HG02642 (cell line): ENCODE data around the gene SPHKAP.
"Not testable (repeated sequence)": the region's sequence is repeated elsewhere in the genome, so short reads cannot be mapped to it uniquely, and the experiment has no call there.

ENCODE experiments used
- ATAC-seq: cut with Tn5 transposase; IDR thresholded peaks from one replicate; pipeline ENCODE4 v1.9.1; 2021; ENCODE audit warnings: mild to moderate bottlenecking; ENCODE audit not compliant: unreplicated experiment, poor library complexity

SPHKAP gene

DNA sequence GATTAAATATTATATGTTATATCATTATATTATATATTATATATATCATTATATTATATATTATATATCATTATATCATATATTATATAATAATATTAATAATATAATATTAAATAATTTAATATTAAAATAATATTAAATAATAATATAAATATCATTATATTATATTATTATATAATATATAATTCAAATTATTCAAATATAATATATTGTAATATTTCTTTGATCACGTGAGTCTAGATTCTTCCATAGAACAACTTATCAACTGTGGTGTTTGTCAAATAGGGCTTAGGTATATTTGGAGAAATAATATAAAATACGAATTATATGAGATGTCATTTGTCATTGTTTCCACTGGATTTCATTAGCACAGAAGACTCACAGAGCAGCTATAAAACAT is 77.3 kb downstream of the SPHKAP start:
- no peak for ATAC-seq

DNA sequence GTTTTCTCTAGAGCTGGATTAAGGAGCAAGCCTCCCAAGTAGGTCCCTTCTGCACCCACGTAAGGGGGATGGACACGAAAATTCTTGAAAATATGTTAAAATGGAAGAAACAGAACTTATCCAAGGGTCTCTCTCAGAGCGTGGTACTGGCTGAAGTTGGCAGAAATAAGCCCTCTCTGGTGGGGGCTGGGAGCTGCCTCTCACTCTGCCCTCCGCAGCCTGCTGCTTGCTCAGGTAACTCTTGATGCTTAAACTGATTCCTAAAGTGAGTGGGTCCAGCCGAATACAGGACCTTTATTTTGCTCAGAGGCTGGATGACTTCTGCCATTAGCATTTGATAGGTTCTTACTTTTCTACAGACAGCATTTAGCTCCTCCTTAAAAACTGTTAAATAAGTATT is 78.1 kb downstream of the SPHKAP start:
- no peak for ATAC-seq

- ATAC-seq, result no peak
Measured at GRCh38 chr2:228102949-228103348, 78.5 kb downstream of the SPHKAP start.

DNA sequence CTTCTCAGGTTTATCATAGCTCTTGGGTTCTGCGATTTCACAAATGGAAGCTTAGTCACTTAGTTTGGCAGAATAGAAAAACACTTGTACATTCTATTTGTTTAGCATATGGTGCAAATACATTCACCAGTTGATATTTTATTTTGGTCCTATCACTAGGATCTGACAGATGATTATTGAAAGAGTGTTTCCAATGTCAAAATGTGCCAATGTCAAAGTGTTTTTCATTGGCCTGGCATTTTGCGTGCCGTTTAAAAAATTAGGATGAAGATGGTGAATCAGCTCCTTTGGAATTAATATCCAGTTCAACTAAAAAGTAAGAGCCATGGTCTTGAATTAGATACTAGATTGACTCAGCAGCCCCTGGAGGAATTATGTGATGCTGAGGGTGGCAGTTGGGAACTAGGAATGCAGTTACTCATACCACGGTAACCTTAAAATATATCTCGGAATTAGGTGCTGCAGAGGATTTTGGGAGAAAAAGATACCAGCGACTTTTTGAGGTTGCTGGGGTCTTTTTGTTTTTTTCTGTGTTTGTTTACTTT is 87.0 kb downstream of the SPHKAP start:
- ATAC-seq, result no peak

DNA sequence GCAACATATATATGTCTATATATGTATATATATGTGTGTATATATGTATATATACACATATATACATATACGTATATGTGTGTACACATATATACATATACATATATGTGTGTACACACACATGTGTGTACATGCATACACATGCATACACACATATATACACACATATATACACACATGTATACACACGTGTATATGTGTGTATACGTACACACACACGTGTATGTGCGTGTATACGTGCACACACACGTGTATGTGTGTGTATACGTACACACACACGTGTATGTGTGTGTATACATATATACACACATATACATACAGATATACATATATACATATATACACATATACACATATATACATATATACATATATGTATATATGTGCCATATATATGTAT is 89.4 kb downstream of the SPHKAP start:
- ATAC-seq, result no peak

GRCh38 chr2:228086561-228086960 is 94.9 kb downstream of the SPHKAP start:
- ATAC-seq, result no peak

DNA sequence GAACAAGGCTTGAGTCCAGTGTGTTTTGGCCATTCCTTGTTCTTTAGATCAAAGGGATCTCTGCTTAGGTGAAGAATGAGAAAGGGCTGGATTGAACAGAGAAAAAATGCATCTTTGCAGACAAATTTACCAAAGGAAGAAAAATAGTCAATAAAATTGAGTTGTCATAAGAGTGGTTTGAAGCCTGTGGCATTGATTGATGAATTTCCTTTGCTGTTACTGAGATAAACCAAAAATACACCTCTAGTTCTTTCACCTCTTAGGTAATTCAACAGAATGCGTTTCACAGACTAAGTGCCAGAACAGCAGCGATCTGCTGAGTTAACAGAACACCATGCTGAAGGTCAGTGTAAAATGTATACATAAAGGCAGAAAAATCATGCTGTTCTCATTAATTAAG is 96.8 kb downstream of the SPHKAP start:
- ATAC-seq, result no peak

DNA sequence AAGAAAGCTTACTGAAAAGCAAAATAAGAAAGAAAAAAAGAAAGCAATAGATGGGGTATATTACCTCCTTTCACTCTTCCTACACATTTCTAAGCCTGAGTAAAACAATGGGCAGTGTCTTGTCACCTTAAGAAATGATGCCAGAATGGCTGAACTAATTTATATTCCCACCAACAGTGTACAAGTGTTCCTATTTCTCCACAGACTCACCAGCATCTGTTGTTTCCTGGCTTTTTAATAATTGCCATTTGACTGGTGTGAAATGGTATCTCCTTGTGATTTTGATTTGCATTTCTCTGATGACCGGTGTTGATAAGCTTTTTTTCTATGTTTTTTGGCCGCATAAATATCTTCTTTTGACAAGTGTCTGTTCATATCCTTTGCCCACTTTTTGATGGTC is 98.4 kb downstream of the SPHKAP start:
- ATAC-seq, result no peak

DNA sequence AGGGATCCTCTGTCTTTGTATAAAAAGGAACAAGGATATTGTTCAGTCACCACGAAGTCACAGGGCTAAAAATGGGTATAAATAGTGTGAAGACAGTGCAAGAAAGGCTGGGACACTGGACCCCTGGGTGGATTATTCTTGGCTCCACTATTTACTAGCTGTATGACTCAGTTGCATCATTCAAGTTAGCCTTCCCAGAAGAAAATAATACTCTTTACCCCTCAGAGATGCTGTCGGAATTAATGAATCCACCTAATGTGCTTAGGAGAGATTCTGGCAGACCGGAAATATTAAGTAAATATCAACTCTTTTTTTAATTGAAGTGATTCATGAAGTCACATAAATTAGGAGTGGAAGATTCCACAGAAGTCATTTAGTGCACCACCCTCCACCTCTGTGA is 98.9 kb downstream of the SPHKAP start:
- ATAC-seq, result no peak

GRCh38 chr2:228079194-228079593 is 102.3 kb downstream of the SPHKAP start:
- ATAC-seq, result no peak

- not testable (repeated sequence) for ATAC-seq
Measured at GRCh38 chr2:228076695-228077094, 104.8 kb downstream of the SPHKAP start.

DNA sequence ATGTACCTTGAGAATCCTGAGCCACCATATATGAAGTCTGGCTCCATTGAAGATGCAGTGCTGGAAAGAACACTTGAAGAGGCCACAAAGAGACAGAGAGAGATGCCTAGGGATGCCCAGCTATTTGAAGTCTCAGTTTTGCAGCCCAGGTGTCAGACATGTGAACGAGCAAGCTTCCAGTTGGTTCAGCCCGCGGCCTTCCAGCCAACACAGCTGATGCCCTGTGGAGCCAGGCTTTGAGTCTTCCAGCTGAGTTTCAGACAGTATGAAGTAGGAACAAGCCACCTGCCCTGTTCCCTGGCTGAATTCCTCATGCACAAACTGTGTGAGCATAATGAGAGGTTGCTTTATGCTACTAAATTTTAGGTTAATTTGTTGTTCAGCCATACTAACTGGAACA is 108.8 kb downstream of the SPHKAP start:
- ATAC-seq, result no peak

GRCh38 chr2:228067309-228067708 is 114.2 kb downstream of the SPHKAP start:
- no peak for ATAC-seq

DNA sequence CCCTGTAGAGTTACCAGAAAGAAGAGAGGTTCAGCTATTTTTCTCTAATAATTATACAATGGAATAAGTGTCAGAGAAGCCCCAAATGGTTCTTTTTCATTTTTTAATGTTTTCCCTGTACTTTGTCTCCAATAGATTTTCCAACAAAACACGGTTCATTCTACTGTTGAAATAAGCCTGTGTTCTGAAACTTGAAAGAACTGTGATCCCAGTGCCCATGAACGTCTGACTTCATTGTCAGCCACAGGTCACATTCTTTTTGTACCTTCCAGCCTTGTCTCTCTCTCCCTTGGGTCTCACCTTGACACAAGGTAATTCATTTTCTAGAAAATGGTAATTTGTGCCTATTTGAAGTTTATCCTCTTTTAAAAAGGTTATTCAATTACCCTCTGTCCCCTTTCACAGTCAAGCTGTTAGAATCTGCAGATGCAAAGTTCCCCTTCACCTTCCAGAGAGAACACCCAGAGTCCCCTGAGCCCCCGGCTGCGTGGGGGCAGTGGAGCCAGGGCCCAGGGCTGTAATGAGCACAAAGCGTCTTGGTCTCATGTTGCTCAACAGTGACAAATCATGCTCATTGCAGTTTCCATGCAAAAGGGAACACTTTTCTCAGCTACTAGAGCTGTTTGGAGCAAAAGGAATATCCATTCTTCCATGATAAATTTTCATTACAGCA is 115.2 kb downstream of the SPHKAP start:
- no peak for ATAC-seq

DNA sequence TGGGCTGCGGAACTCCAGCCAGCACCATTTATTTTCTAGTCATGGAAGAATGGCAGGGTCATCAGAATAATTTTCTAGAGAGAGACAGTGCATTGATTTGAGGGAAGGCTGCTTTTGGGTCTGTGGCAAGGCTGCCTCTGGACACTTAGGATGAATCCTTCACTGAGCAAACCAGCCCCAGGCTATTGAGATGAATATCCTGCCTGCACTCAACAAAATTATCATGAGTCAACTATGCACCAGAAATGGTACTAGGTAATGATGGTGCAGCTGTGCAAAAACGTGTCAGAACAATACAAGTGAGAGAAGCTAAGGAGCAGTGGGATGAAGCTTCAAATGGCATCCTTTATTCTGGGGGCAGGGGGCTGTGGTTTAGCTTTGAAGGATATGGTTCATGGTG is 115.8 kb downstream of the SPHKAP start:
- ATAC-seq, result no peak

- no peak for ATAC-seq
Measured at GRCh38 chr2:228064796-228065315, 116.6 kb downstream of the SPHKAP start.

DNA sequence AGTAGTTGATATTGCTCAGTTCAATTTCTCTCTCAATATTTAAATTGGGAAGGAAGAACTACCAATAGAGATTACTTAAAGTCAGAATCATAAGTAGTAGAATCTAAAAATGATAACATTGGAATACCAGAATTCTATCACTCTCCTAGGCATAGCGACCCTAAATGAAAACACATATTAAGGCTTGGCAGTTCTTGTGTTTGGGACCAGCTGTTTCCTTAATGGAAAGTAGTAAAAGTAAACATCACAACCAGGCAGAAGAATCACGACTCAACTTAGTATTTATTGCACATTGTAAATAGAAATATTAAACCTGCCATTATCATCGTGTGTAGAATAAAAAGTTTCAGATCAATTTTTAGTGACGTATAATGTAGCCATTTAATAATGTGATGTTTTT is 117.5 kb downstream of the SPHKAP start:
- ATAC-seq, result no peak

- ATAC-seq, result no peak
Measured at GRCh38 chr2:228063558-228063957, 117.9 kb downstream of the SPHKAP start.

- no peak for ATAC-seq
Measured at GRCh38 chr2:228059735-228060134, 121.8 kb downstream of the SPHKAP start.

DNA sequence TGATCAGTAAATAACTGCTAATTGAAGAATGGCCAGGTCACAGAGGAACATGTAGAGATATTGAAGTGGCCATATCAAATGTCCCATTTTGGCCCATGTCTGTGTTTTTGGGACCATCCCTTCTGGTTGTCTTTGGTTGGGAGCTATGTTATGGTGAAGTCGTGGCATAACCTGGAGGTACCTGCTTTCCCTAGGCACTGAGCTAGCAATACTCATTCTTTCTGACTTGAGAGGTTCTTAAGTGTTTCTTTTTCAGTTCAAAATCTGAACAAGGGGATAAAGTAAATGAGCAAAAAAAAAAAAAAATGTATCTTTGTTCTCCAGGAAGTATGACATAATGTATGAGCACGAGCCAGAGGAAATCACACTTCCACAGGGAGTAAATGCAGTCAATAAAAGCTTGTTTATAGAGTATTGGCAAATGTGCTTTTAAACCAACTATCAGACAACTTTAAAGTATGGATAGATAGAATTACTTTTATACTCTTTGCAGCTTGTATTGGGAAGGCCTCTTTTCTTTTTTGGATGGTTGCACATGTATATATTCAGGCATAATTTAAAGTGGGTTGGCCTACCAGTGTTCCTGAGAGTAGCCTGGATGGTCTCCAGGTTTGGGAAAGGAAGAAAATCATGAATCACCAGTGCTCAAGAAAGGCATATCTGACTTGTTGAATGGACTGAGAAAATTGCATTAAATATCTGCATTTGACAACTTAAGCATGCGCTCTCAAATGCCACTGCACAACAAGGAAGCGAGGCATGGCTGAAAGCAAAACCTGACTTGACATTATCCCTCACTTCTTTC is 125.0 kb downstream of the SPHKAP start:
- no peak for ATAC-seq

- ATAC-seq, result no peak
Measured at GRCh38 chr2:228048838-228049490, 132.5 kb downstream of the SPHKAP start.
